ENCODE data around the gene AVPR2.

DNA sequence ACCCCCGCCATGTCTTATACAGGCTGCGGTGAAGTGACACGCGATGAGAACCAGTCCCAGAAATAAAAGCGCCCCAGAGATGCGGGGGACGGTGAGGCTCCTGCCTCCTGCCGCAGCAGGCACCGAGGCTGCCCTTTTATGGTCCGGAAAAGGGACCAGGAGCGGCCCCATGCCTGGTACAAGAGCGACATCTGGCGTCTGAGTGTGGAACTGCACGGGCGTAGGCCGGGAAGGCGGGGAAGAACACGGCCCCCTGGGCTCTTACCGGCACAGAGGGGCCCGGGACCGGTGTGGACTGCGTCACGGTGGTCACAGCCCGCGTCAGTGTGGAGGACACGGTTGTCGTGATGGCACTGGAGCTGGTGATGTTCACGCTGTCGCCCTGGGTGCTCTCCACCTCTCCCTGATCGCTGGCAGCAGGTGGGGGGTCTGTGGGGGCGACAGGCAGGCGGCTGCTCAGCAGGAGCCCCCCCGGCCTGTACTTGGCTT, 48.9 kb downstream of the AVPR2 start:
- no peak for TF ChIP-seq TAF1 (IDR thresholded peaks at IDR 0.05; ENCODE audit: borderline replicate concordance, insufficient read depth, low read length)
- TF ChIP-seq POLR2AphosphoS5 (IDR thresholded peaks at IDR 0.05; ENCODE audit: low read depth, low read length): no peak
- TF ChIP-seq, protein P1, sequence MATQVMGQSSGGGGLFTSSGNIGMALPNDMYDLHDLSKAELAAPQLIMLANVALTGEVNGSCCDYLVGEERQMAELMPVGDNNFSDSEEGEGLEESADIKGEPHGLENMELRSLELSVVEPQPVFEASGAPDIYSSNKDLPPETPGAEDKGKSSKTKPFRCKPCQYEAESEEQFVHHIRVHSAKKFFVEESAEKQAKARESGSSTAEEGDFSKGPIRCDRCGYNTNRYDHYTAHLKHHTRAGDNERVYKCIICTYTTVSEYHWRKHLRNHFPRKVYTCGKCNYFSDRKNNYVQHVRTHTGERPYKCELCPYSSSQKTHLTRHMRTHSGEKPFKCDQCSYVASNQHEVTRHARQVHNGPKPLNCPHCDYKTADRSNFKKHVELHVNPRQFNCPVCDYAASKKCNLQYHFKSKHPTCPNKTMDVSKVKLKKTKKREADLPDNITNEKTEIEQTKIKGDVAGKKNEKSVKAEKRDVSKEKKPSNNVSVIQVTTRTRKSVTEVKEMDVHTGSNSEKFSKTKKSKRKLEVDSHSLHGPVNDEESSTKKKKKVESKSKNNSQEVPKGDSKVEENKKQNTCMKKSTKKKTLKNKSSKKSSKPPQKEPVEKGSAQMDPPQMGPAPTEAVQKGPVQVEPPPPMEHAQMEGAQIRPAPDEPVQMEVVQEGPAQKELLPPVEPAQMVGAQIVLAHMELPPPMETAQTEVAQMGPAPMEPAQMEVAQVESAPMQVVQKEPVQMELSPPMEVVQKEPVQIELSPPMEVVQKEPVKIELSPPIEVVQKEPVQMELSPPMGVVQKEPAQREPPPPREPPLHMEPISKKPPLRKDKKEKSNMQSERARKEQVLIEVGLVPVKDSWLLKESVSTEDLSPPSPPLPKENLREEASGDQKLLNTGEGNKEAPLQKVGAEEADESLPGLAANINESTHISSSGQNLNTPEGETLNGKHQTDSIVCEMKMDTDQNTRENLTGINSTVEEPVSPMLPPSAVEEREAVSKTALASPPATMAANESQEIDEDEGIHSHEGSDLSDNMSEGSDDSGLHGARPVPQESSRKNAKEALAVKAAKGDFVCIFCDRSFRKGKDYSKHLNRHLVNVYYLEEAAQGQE (IDR thresholded peaks at IDR 0.05; ENCODE audit: insufficient read depth in 1 of 2, low read depth in 2 of 2, low read length in 2 of 2): no peak
- TF ChIP-seq SIN3A (IDR thresholded peaks at IDR 0.05; ENCODE audit: borderline replicate concordance, insufficient read depth, low read length): no peak
- no peak for TF ChIP-seq FOXP2 (optimal IDR thresholded peaks at IDR 0.05; ENCODE audit: borderline replicate concordance, extremely low read depth, extremely low read length, insufficient read depth)
